Nephron progenitor cell (in vitro differentiated cells): ENCODE data around the gene HES7.

Source experiments
- DNase-seq: peaks from one replicate; pipeline ENCODE4 v3.0.0; 2021
- H3K27ac Mint-ChIP-seq: 2 replicates; pipeline ENCODE4 v1.8.0; 2021; ENCODE audit warnings: mild to moderate bottlenecking, moderate library complexity, mixed read lengths
- H3K27me3 Mint-ChIP-seq: 2 replicates; pipeline ENCODE4 v1.8.0; 2021; ENCODE audit warnings: mild to moderate bottlenecking, low read depth, mixed read lengths; ENCODE audit not compliant: poor library complexity
- H3K36me3 Mint-ChIP-seq: 2 replicates; pipeline ENCODE4 v1.8.0; 2021; ENCODE audit warnings: low read depth, mixed read lengths
- H3K4me1 Mint-ChIP-seq: 2 replicates; pipeline ENCODE4 v1.8.0; 2021; ENCODE audit warnings: mixed read lengths
- H3K4me3 Mint-ChIP-seq: 2 replicates; pipeline ENCODE4 v1.8.0; 2021; ENCODE audit warnings: mild to moderate bottlenecking, moderate library complexity, mixed read lengths
- H3K9me3 Mint-ChIP-seq: 2 replicates; pipeline ENCODE4 v1.8.0; 2021; ENCODE audit warnings: mild to moderate bottlenecking, moderate library complexity, mixed read lengths
- CTCF ChIP-seq: fragments of 200-600 bp; sonication (generic); IDR thresholded peaks from 2 replicates; pipeline ENCODE4 v1.5.0; 2021; ENCODE audit warnings: antibody characterized with exemption

Gene HES7

GRCh38 chr17:8146381-8147140 is 22.7 kb upstream of the HES7 start:
- Mint-ChIP-seq H3K27ac (no peak overlapping the region), H3K27me3 (peaks cover 2% of the 10 kb centered on the region), H3K4me3 (no peak overlapping the region), H3K4me1 (peaks cover 8% of the 10 kb centered on the region), H3K9me3 (no peaks in the 10 kb centered on the region), H3K36me3 (peaks cover 38% of the 10 kb centered on the region)
- no peak for DNase-seq
- no peak for TF ChIP-seq CTCF

- no peak for TF ChIP-seq CTCF
- Mint-ChIP-seq H3K4me3 (no peak overlapping the region), H3K4me1 (peaks cover 5% of the 10 kb centered on the region), H3K27ac (no peak overlapping the region), H3K36me3 (peaks cover 45% of the 10 kb centered on the region), H3K9me3 (no peaks in the 10 kb centered on the region), H3K27me3 (peaks cover 2% of the 10 kb centered on the region)
- no peak for DNase-seq
Measured at GRCh38 chr17:8145811-8146210, 21.9 kb upstream of the HES7 start.

GRCh38 chr17:8144401-8145231 is 20.7 kb upstream of the HES7 start:
- no peaks in the 10 kb centered on the region for H3K4me1 Mint-ChIP-seq
- peaks cover 46% of the 10 kb centered on the region for H3K36me3 Mint-ChIP-seq
- H3K9me3 Mint-ChIP-seq, result no peaks in the 10 kb centered on the region
- DNase-seq, result no peak
- no peak overlapping the region for H3K4me3 Mint-ChIP-seq
- no peak for TF ChIP-seq CTCF
- peaks cover 2% of the 10 kb centered on the region for H3K27me3 Mint-ChIP-seq
- no peak overlapping the region for H3K27ac Mint-ChIP-seq

GRCh38 chr17:8143581-8144400 is 19.9 kb upstream of the HES7 start:
- no peak for DNase-seq
- no peak overlapping the region for H3K4me3 Mint-ChIP-seq
- H3K36me3 Mint-ChIP-seq, result peaks cover 42% of the 10 kb centered on the region
- peaks cover 2% of the 10 kb centered on the region for H3K27me3 Mint-ChIP-seq
- no peaks in the 10 kb centered on the region for H3K9me3 Mint-ChIP-seq
- no peak overlapping the region for H3K27ac Mint-ChIP-seq
- no peak for TF ChIP-seq CTCF
- H3K4me1 Mint-ChIP-seq, result no peaks in the 10 kb centered on the region

GRCh38 chr17:8142887-8143580 is 19.1 kb upstream of the HES7 start:
- DNase-seq, result no peak
- no peak overlapping the region for H3K27ac Mint-ChIP-seq
- no peaks in the 10 kb centered on the region for H3K4me1 Mint-ChIP-seq

More at GRCh38 chr17:8142887-8143580, 19.1 kb upstream of the HES7 start:
- Mint-ChIP-seq H3K4me3 (no peak overlapping the region), H3K27me3 (peaks cover 2% of the 10 kb centered on the region), H3K36me3 (peaks cover 35% of the 10 kb centered on the region), H3K9me3 (no peaks in the 10 kb centered on the region)
- no peak for TF ChIP-seq CTCF
